GM12878 (cell line): ENCODE measurements around the gene NTRK1. TPM values are rescaled to one million over a fixed set of nuclear protein-coding genes. Genes with fewer than 3 reads are reported as not detected.

Source experiments
- ATAC-seq: fragments of 200-7000 bp; cut with Tn5 transposase; 3 replicates; pipeline ENCODE4 v1.9.1; 2020; ENCODE audit warnings: mild to moderate bottlenecking, moderate library complexity
- BruUV-seq: library from RNA; stranded (reverse); fragments of 400-500 nt; replicated peaks from 2 replicates; lab custom pipeline; 2021; lab: Mats Ljungman, UMichigan
- CTCF ChIA-PET: fragments of 300-600 bp; sonication (Branson Sonifier 250); formaldehyde crosslinking; extraction: SDS; loops from one replicate; lab custom pipeline; 2021; ENCODE audit warnings: inconsistent platforms; lab: Yijun Ruan, JAX
- POLR2A ChIA-PET: fragments of 350-600 bp; formaldehyde crosslinking; extraction: SDS; loops from one replicate; lab custom pipeline; 2021; ENCODE audit warnings: inconsistent platforms; lab: Charles Lee
- RAD21 ChIA-PET: fragments of 300-600 bp; sonication (Branson Sonifier 250); formaldehyde crosslinking; loops from one replicate; lab custom pipeline; 2023; ENCODE audit warnings: antibody characterized with exemption; ENCODE audit not compliant: unreplicated experiment; lab: Charles Lee
- SMC1A ChIA-PET: fragments of 300-600 bp; sonication (Branson Sonifier 250); formaldehyde crosslinking; loops from one replicate; lab custom pipeline; 2023; ENCODE audit not compliant: unreplicated experiment, uncharacterized antibody; lab: Charles Lee
- DNase-seq: peaks from one replicate; pipeline ENCODE4 v3.0.0-alpha.2; 2011; ENCODE audit warnings: low read depth, low spot score
- FAIRE-seq: peaks from 3 replicates; lab custom pipeline; 2011; peaks lifted over from hg19 to GRCh38; lab: Jason Lieb, UNC
- H2AFZ ChIP-seq: 2 replicates; pipeline ENCODE4 v1.6.0; 2011; ENCODE audit warnings: low read depth, low read length, control low read depth; ENCODE audit not compliant: control insufficient read depth
- H3K27ac ChIP-seq: 2 replicates; pipeline ENCODE4 v1.5.1; 2011; ENCODE audit warnings: control low read depth; ENCODE audit not compliant: control insufficient read depth, insufficient read depth
- H3K27me3 ChIP-seq, 2 experiments: replicated peaks in 1 of 2; 2 replicates each; pipeline versions ENCODE4 v1.6.0 to v1.6.1; 2011; ENCODE audit warnings: low read length in 1 of 2; ENCODE audit not compliant: control insufficient read depth in 2 of 2, insufficient read depth in 2 of 2
- H3K36me3 ChIP-seq, 2 experiments: 2 replicates each; pipeline ENCODE4 v1.5.1; 2011; ENCODE audit warnings: low read length in 1 of 2; ENCODE audit not compliant: control insufficient read depth in 2 of 2, insufficient read depth in 2 of 2
- H3K4me1 ChIP-seq: 2 replicates; pipeline ENCODE4 v1.6.1; 2011; ENCODE audit warnings: mild to moderate bottlenecking, low read length, moderate library complexity, mixed read lengths; ENCODE audit not compliant: control insufficient read depth, insufficient read depth
- H3K4me2 ChIP-seq: 2 replicates; pipeline ENCODE4 v1.6.0; 2011; ENCODE audit warnings: control low read depth; ENCODE audit not compliant: control insufficient read depth, insufficient read depth
- H3K4me3 ChIP-seq: fragments of 200-600 bp; sonication (generic); 2 replicates; pipeline ENCODE4 v1.5.1; 2016
- H3K79me2 ChIP-seq: 2 replicates; pipeline ENCODE4 v1.6.0; 2011; ENCODE audit warnings: low read length; ENCODE audit not compliant: control insufficient read depth, insufficient read depth
- H3K9ac ChIP-seq: 2 replicates; pipeline ENCODE4 v1.8.0; 2011; ENCODE audit warnings: low read length, control low read depth, mixed read lengths; ENCODE audit not compliant: control insufficient read depth, insufficient read depth
- H3K9me3 ChIP-seq: replicated peaks from 3 replicates; pipeline ENCODE4 v1.5.1; 2011; ENCODE audit warnings: mild to moderate bottlenecking, low read length; ENCODE audit not compliant: control insufficient read depth, insufficient read depth
- H4K20me1 ChIP-seq: 2 replicates; pipeline ENCODE4 v1.6.0; 2011; ENCODE audit not compliant: control insufficient read depth, insufficient read depth
- BACH1 ChIP-seq: fragments of 450-650 bp; IDR thresholded peaks from 2 replicates; pipeline ENCODE4 v1.6.1; 2017; ENCODE audit warnings: mild to moderate bottlenecking, borderline replicate concordance
- CBFB ChIP-seq: IDR thresholded peaks from 2 replicates; pipeline ENCODE4 v1.6.1; 2016; ENCODE audit warnings: antibody characterized with exemption, low read depth
- CREM ChIP-seq: IDR thresholded peaks from 2 replicates; pipeline ENCODE4 v1.6.1; 2014; ENCODE audit warnings: antibody characterized with exemption, low read depth
- ETV6 ChIP-seq, 2 experiments: fragments of 450-650 bp in 1 of 2; IDR thresholded peaks in 1 of 2; conservative IDR thresholded peaks in 1 of 2; 2 replicates each; pipeline ENCODE4 v1.6.1; 2014; ENCODE audit warnings: antibody characterized with exemption in 1 of 2, borderline replicate concordance in 1 of 2, low read depth in 1 of 2, mild to moderate bottlenecking in 1 of 2, moderate library complexity in 1 of 2
- GABPA ChIP-seq: IDR thresholded peaks from 2 replicates; pipeline ENCODE4 v1.6.1; 2014; ENCODE audit warnings: antibody characterized with exemption, low read depth, mild to moderate bottlenecking, inconsistent platforms
- IKZF1 ChIP-seq: fragments of 450-650 bp; conservative IDR thresholded peaks from 2 replicates; pipeline ENCODE4 v1.6.1; 2017; ENCODE audit warnings: antibody characterized with exemption, mild to moderate bottlenecking
- LARP7 ChIP-seq: fragments of 450-650 bp; IDR thresholded peaks from 2 replicates; pipeline ENCODE4 v1.6.1; 2017; ENCODE audit warnings: mild to moderate bottlenecking
- PAX5 ChIP-seq: IDR thresholded peaks from 2 replicates; pipeline ENCODE4 v1.6.1; 2011; ENCODE audit warnings: low read depth, low read length, borderline replicate concordance
- PAX8 ChIP-seq: fragments of 450-650 bp; IDR thresholded peaks from 2 replicates; pipeline ENCODE4 v1.6.1; 2017; ENCODE audit warnings: mild to moderate bottlenecking, moderate library complexity
- RAD21 ChIP-seq: IDR thresholded peaks from 2 replicates; pipeline ENCODE4 v1.6.1; 2011; ENCODE audit warnings: mild to moderate bottlenecking, low read depth, low read length, moderate library complexity; ENCODE audit not compliant: insufficient read depth
- SMC3 ChIP-seq: IDR thresholded peaks from 2 replicates; pipeline ENCODE4 v1.6.1; 2011; ENCODE audit warnings: low read length, improper control_type of control experiment, borderline replicate concordance
- TARDBP ChIP-seq: IDR thresholded peaks from 2 replicates; pipeline ENCODE4 v1.6.1; 2016; ENCODE audit warnings: borderline replicate concordance
- TBL1XR1 ChIP-seq: IDR thresholded peaks from 2 replicates; pipeline ENCODE4 v1.6.1; 2012; ENCODE audit warnings: low read depth, low read length, improper control_type of control experiment
- YY1 ChIP-seq: IDR thresholded peaks from 2 replicates; pipeline ENCODE4 v1.6.1; 2011; ENCODE audit warnings: low read depth, mild to moderate bottlenecking, low read length
- ZNF384 ChIP-seq: IDR thresholded peaks from 2 replicates; pipeline ENCODE4 v1.6.1; 2012; ENCODE audit warnings: low read depth, mild to moderate bottlenecking, low read length, improper control_type of control experiment, borderline replicate concordance
- ZNF622 ChIP-seq: fragments of 450-650 bp; IDR thresholded peaks from 2 replicates; pipeline ENCODE4 v1.6.1; 2017; ENCODE audit warnings: mild to moderate bottlenecking, inconsistent platforms
- WGBS: methylation state at CpG from one replicate; pipeline ENCODE4 v1.1.6; 2016; ENCODE audit warnings: low lambda C conversion rate; ENCODE audit not compliant: insufficient replicate concordance, insufficient coverage; ENCODE audit errors: missing lambda C conversion rate; 5-methylcytosine and 5-hydroxymethylcytosine counted together
- in situ Hi-C: fragments of 300-500 bp; cut with MboI; formaldehyde crosslinking; loops from 9 replicates; pipeline ENCODE4 v1.14.3; 2018; ENCODE audit warnings: mixed read lengths
- intact Hi-C: fragments of 100-400 bp; cut with micrococcal nuclease; formaldehyde crosslinking; loops from one replicate; pipeline ENCODE4 v1.14.2; 2022; ENCODE audit not compliant: unreplicated experiment
- polyA plus RNA-seq, 11 experiments: library from polyadenylated mRNA; depleted of rRNA in 4 of 11; unstranded in 6 of 11; stranded (reverse) in 5 of 11; fragments of >200 nt; fragmentation: Nextera tagmentation in 4 of 11; fragmentation: Illumina TruSeq in 1 of 11; extraction: Ambion mirVana in 4 of 11; extraction: Trizol in 1 of 11; gene quantifications; 1 replicate in 1 of 11; 2 replicates in 10 of 11; pipeline versions ENCODE4 v1.2.1 to v1.2.3, GENCODE V29; 2011 to 2016; ENCODE audit warnings: inconsistent platforms in 2 of 11, missing spikeins in 2 of 11, low read depth in 1 of 11
- total RNA-seq, 4 experiments: library from RNA; depleted of rRNA in 3 of 4; stranded (reverse); fragments of >200 nt in 3 of 4; fragmentation: Illumina TruSeq in 1 of 4; extraction: Trizol in 1 of 4; gene quantifications; 2 replicates each; pipeline versions ENCODE4 v1.2.1 to v1.2.3, GENCODE V29; 2013 to 2021
- TF ChIP-seq, protein P1 (sequence below): fragments of 150-350 bp; IDR thresholded peaks from 2 replicates; pipeline ENCODE4 v1.6.1; 2016; ENCODE audit warnings: low read depth, low read length
- TF ChIP-seq, protein P2 (sequence below): fragments of 450-650 bp; IDR thresholded peaks from 2 replicates; pipeline ENCODE4 v1.6.1; 2017; ENCODE audit warnings: low read depth, mild to moderate bottlenecking, moderate library complexity
- TF ChIP-seq, protein P3 (sequence below): IDR thresholded peaks from 2 replicates; pipeline ENCODE4 v1.6.1; 2012; ENCODE audit warnings: low read depth, low read length, improper control_type of control experiment

The NTRK1 gene
- total and polyA plus RNA-seq, 10 of the 15 experiments (the other 5 are each of a cell fraction or from before 2014, with no cell fraction given): 0.10 to 0.56 (median 0.40) TPM; not detected in 7

DNA sequence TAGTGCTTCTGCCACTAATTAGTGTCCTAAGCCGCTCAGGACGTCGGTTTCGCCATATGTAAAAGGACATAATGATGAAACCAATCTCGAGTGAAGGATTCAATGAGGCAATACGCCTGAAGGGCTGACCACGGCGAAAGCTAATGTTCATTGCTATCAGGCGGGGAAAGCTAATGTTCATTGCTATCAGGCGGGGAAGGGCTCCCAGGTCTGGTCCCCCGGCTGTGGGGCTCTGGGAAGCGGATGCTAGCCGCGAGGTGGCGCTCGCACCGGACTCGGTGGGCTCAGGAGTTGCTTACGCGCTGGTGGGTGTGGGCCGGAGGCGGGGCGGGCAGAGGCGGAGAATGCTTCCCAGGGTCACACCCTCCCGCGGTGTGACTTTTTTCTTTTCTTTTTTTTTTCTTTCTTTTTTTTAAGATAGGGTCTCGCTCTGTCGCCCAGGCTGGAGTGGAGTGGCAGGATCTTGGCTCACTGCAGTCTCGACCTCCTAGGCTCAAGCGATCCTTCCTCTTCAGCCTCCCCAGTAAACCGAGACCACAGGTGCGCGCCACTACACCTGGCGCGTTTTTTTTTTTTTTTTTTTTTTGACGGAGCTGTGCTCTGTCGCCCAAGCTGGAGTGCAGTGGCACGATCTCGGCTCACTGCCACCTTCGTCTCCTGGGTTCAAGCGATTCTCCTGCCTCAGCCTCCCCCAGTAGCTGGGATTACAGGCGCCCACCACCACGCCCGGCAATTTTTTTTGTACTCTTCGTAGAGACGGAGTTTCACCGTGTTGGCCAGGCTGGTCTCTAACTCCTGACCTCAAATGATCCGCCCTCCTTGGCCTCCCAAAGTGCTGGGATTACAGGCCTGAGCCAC lies 31.8 kb downstream of the NTRK1 start:
- FAIRE-seq (peak; percentile 79), DNase-seq (no peak), ATAC-seq (peak; percentile 95)
- WGBS: 10% methylated on average over 34 of the region's 48 CpGs
- Histone ChIP-seq H3K4me1 (no peaks in the 10 kb centered on the region), H3K27me3 (peaks cover 5 to 11% of the 10 kb centered on the region in 2 experiments), H3K4me2 (peak overlapping the region; percentile 39; the same call in 1 of the 2 replicates), H3K4me3 (no peak overlapping the region), H3K9me3 (no peaks in the 10 kb centered on the region), H3K9ac (no peak overlapping the region), H4K20me1 (no peaks in the 10 kb centered on the region), H3K27ac (no peak overlapping the region), H3K36me3 (no peaks in the 10 kb centered on the region), H2AFZ (peak overlapping the region; percentile 10; the same call in 1 of the 2 replicates), H3K79me2 (no peaks in the 10 kb centered on the region)
- intact Hi-C loops: loop anchor here (1.0 kb wide), 2 partner anchors 36 to 69 kb away; no protein-coding TSS in a partner anchor
- POLR2A ChIA-PET: interaction anchor here (0.6 kb wide), 2 partner anchors 83 to 124 kb away, joined by 4 to 5 read pairs; no protein-coding TSS in a partner anchor
- no TSS peak for BruUV-seq
- in situ Hi-C loops: no loop called here
- SMC1A ChIA-PET: interaction anchor here (1.1 to 5.2 kb wide), 4 partner anchors 31 to 182 kb away, joined by 5 to 50 read pairs (median 6); partner anchors contain the start of genes ISG20L2 and METTL25B
- RAD21 ChIA-PET: interaction anchor here (1.0 to 7.1 kb wide), 5 partner anchors 18 to 165 kb away, joined by 3 to 46 read pairs (median 27); partner anchors contain the start of genes ISG20L2, METTL25B and NTRK1
- CTCF ChIA-PET: interaction anchor here (0.6 to 5.7 kb wide), 31 partner anchors 9 to 272 kb away, joined by 3 to 97 read pairs (median 5); partner anchors contain the start of genes ISG20L2, METTL25B and NTRK1
- no peak for TF ChIP-seq PAX5
- no peak for TF ChIP-seq TARDBP
- no peak for TF ChIP-seq ETV6 (conservative IDR thresholded peaks at IDR 0.05 in 1 of 2, IDR thresholded peaks at IDR 0.05 in 1 of 2; ENCODE audit: borderline replicate concordance in 1 of 2, low read depth in 1 of 2)
- peak; percentile 38; the same call in 1 of the 2 replicates for TF ChIP-seq RAD21
- no peak for TF ChIP-seq CBFB
- TF ChIP-seq CREM: 0 out of 2 replicates have a peak, but pooled peaks have one; percentile 24
- no peak for TF ChIP-seq ZNF622
- TF ChIP-seq, protein P1, sequence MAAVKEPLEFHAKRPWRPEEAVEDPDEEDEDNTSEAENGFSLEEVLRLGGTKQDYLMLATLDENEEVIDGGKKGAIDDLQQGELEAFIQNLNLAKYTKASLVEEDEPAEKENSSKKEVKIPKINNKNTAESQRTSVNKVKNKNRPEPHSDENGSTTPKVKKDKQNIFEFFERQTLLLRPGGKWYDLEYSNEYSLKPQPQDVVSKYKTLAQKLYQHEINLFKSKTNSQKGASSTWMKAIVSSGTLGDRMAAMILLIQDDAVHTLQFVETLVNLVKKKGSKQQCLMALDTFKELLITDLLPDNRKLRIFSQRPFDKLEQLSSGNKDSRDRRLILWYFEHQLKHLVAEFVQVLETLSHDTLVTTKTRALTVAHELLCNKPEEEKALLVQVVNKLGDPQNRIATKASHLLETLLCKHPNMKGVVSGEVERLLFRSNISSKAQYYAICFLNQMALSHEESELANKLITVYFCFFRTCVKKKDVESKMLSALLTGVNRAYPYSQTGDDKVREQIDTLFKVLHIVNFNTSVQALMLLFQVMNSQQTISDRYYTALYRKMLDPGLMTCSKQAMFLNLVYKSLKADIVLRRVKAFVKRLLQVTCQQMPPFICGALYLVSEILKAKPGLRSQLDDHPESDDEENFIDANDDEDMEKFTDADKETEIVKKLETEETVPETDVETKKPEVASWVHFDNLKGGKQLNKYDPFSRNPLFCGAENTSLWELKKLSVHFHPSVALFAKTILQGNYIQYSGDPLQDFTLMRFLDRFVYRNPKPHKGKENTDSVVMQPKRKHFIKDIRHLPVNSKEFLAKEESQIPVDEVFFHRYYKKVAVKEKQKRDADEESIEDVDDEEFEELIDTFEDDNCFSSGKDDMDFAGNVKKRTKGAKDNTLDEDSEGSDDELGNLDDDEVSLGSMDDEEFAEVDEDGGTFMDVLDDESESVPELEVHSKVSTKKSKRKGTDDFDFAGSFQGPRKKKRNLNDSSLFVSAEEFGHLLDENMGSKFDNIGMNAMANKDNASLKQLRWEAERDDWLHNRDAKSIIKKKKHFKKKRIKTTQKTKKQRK: no peak
- TF ChIP-seq ZNF384: no peak
- no peak for TF ChIP-seq BACH1
- TF ChIP-seq GABPA: no peak
- no peak for TF ChIP-seq LARP7
- TF ChIP-seq, protein P2, sequence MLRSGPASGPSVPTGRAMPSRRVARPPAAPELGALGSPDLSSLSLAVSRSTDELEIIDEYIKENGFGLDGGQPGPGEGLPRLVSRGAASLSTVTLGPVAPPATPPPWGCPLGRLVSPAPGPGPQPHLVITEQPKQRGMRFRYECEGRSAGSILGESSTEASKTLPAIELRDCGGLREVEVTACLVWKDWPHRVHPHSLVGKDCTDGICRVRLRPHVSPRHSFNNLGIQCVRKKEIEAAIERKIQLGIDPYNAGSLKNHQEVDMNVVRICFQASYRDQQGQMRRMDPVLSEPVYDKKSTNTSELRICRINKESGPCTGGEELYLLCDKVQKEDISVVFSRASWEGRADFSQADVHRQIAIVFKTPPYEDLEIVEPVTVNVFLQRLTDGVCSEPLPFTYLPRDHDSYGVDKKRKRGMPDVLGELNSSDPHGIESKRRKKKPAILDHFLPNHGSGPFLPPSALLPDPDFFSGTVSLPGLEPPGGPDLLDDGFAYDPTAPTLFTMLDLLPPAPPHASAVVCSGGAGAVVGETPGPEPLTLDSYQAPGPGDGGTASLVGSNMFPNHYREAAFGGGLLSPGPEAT: no peak
- TF ChIP-seq YY1: peak; percentile 56; the same call in 1 of the 2 replicates
- TF ChIP-seq, protein P3, sequence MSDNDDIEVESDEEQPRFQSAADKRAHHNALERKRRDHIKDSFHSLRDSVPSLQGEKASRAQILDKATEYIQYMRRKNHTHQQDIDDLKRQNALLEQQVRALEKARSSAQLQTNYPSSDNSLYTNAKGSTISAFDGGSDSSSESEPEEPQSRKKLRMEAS: no peak
- TF ChIP-seq PAX8: no peak
- TF ChIP-seq SMC3: peak; percentile 58
- no peak for TF ChIP-seq IKZF1
- TF ChIP-seq TBL1XR1: no peak
